Measurements from ENCODE around the gene PEAR1.

PEAR1 gene, protein sequence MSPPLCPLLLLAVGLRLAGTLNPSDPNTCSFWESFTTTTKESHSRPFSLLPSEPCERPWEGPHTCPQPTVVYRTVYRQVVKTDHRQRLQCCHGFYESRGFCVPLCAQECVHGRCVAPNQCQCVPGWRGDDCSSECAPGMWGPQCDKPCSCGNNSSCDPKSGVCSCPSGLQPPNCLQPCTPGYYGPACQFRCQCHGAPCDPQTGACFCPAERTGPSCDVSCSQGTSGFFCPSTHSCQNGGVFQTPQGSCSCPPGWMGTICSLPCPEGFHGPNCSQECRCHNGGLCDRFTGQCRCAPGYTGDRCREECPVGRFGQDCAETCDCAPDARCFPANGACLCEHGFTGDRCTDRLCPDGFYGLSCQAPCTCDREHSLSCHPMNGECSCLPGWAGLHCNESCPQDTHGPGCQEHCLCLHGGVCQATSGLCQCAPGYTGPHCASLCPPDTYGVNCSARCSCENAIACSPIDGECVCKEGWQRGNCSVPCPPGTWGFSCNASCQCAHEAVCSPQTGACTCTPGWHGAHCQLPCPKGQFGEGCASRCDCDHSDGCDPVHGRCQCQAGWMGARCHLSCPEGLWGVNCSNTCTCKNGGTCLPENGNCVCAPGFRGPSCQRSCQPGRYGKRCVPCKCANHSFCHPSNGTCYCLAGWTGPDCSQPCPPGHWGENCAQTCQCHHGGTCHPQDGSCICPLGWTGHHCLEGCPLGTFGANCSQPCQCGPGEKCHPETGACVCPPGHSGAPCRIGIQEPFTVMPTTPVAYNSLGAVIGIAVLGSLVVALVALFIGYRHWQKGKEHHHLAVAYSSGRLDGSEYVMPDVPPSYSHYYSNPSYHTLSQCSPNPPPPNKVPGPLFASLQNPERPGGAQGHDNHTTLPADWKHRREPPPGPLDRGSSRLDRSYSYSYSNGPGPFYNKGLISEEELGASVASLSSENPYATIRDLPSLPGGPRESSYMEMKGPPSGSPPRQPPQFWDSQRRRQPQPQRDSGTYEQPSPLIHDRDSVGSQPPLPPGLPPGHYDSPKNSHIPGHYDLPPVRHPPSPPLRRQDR

DNA sequence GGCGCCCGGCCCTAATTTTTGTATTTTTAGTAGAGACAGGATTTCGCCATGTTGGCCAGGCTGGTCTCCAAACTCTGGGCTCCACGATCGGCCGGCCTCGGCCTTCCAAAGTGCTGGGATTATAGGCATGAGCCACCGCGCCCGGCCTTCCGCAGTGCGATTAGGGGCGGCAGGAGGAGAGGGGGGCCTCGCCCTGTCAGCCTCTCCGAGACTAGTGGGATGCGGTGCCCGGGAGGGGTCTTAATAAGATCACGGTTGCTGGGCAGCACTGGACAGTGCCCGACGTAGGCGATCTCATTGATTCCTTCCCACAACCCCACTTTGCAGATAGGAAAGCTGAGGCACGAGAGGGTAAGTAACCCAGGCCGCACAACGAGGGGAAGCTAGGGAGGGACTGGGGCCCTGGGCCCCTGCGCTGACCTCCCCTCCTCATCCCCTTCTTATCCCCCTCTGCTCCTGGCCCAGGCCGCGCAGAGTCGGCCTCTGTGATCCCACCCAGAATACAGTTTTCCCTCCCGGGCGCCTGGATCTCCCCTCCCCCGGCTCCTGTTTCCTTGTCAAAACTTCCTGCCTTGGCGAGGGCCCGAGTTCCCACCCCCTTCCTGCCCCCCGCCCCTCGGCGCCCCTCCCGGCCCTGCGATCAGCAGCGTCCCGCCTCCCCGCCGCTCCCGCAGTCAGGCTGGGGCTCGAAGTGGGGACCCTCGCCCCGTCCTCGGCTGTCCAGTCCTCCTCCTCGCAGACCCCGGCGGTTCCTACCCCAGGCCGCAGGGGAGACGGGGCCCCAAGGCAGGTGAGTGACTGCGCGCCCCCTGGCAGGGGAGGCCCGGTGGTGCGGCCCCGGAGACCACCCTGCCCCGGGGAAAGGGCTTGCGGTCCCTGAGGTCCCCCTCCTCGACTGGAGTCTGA lies at the start of gene PEAR1:
Gene PEAR1, plus strand, starts transcription at position 671 of the 906 bp plus-strand sequence. CDS start 10,209 bp downstream, outside the sequence.
- DNase-seq (ENCODE audit: low read depth in 1 of 2, low spot score in 1 of 2), result no peak

DNA sequence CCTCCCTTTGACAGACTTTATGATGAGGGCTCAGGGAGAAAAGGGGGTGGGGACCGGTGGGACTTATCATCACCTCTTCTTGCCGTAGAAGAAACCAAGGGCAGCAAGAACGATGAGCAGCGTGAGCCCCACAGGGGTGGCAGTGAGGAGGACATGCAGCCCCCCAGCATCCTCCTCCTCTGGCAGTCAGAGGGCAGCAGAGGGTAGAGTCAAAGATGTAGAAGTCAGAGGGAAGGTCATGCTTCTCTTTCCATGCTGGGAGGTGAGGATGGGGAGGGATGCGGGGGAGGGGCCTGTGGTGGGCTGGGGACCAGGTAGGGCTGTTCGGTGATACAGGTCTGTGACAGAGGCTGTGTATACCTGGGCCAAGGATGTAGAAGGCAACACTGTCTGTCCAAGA lies 49.4 kb upstream of the PEAR1 start:
- DNase-seq (ENCODE audit: low read depth in 1 of 2, low spot score in 1 of 2), result no peak

DNA sequence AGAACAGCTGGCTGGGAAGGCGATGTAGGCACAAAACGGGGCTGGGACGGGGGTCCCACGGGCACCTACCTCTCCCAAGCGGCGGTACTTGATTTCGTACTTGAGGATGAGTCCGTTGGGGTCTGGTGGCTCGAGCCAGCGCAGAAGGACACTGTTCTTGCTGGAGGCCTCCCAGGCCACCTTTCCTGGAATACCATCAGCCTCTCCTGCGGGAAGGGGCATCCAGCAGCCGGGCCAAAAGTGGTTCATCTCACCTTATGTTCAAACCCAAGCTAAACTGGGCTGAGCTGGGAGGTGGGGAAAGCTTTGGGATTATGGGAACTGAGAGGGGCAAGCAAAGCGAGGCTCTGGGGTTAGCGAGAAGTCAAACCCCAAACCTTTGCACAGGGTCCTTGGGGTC lies 48.9 kb upstream of the PEAR1 start:
- DNase-seq (ENCODE audit: low read depth in 1 of 2, low spot score in 1 of 2), result no peak

DNA sequence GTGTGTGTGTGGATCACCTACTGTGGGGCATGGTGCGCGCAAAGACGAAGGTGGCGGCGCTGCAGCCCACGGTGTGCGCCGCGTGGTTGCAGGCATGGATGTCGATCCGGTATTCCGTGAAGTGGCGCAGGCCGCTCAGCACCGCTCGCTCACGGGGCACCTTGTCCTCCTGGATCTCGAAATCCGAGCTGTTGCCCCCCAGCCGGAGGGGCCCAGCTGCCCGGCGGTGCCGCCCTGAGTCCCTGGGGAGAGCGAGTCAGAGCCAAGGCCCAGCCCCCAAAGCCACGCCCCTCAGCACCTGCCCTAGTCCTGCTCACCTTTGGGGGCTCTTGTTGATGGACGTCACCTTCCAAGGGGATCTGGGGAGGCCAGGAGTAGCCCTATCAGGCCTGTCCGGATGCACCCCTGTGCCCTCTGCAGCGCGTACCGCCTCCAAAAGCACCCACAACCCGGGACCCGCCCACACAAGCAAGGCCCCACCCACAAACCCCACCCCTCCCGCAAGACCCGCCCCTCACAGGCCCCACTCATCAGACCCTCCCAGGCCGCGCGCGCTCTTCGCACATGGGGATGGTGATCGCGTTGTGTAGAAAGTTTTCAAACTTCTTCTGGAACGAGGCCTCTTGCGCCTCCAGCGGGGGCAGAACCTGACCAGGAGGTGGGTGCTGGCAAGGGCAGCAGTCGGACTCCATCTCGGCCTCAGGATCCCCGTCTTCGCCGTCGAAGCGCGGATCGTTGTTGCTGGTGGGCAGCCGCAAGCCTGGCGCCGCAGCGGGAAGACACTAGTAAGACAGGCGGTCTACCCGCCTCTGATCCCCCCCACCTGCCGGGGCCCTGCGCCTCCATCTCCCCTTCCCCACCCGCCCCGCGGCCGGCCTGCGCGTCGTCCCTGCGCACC lies 48.2 kb upstream of the PEAR1 start:
- no peak for DNase-seq (ENCODE audit: low read depth in 1 of 2, low spot score in 1 of 2)

DNA sequence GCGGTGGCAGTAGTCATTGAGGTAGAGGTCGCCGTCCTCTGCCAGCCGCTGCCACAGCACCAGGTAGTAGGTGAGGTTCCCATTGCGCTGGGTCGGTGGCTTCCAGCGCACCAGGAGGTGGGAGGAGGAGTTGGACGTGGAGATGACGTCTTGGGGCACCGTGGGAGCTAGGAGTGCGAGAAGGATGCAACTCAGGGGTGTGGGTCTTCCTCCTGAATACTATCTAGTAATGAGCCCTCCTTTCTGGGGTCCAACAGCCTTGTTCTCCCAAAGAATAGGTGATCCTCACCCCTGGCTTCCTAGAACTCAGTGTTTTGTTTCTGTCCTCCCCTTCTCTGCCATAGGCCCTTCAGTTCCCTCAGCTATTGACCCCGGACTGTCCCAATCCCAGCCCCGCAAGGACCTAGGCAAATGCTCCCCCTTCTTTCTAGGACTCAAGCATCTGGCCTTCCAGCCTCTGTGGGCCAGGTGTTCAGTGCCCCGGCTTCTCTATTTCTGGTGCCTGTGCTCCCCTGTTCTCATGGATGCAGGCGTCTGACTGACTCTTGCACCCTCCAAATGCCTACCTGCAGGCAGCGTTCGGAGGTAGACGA lies 47.5 kb upstream of the PEAR1 start:
- no peak for DNase-seq (ENCODE audit: low read depth in 1 of 2, low spot score in 1 of 2)

DNA sequence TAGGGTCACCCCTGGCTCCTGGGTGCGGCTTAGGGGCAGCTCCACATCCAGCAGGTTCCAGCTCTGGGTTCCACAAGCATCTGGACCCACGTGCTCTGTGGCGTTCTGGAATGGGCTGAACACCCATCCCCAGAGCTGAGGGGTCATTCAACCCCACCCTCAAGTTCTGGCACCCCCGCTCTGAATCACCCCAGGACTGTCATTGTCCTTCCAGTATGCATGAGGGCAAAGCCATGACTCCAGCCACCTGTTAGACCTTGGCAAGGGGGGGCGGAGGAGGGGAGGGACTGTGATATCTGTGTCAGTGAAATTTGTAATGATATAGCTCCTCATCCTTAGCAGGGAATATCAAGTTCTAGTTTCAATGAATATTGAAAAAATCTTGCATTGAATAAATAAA lies 46.9 kb upstream of the PEAR1 start:
- DNase-seq (ENCODE audit: low read depth in 1 of 2, low spot score in 1 of 2), result no peak

DNA sequence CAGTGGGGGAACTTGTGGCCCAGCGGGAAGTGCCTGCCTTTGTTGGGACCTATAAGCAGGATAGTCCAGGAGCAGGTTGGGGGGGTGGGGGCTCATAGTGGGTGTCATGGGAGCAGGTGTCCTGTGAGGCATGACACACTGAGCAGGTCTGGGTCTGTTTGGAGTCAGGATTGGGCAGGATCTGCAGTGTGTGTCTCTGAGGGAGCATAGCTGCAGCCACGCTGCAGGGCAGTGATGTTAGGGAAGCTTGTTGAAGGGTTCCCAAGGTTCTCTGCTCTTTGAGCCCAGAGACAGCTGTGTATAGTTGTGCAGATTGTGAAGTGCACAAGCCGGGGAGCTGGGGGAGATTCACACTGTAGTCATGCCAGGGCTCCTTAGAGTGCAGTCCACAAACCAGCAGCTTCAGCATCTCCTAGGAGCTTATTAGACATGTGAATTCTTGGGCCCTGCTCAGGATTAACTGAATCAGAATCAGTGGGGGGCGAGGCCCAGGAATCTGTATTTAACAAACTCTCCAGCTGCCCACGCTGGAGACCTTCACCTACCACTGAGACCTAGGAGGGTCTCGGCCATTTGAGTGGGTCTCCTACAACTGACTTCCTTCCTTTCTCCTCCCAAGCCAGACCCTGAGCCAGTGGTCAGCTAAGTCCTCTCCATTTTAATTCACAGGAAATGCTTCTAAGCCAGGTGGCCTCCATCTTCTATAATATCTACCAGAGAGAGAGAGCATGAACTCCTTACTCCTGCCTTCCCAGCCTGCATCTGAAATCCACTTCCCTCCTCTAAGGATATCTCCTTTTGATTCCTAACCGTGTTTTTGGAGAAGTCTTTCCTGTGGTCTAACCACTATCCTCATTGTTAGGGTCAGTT lies 45.7 kb upstream of the PEAR1 start:
- DNase-seq (ENCODE audit: low read depth in 1 of 2, low spot score in 1 of 2), result no peak

DNA sequence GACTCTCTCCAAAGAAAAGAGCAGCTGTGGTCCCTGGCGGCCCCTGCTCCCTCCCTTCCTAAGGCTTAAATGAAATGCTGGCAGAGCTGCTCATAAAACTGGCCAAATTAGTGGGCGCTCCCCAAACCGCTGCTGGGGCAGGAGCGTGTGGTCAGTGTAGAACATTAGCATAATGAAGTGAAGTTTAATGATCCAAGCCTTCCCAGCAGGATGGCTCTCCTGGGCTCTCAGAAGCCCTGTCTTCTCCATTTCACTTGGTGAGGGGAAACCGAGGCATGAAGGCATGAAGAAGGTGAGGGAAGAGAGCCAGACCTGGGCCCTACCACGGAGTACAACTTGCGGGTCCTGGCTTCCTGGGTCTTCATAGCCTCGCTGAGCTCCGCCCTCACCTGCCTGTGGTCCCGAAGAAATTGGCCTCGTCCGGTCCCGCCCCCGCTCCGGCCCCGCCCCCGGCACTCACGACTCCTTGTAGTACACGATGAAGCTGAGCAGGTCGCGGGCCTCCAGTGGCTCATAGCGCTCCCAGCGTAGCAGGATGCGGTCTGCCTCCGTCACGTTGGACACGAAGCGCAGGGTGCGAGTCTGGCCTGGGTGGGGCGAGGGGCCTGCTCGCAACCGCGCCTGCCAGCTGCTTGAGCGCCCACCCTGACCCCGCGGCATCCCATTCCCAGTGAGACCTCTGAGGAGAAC lies 44.9 kb upstream of the PEAR1 start:
- peak; percentile 18 to 41 for DNase-seq (ENCODE audit: low read depth in 1 of 2, low spot score in 1 of 2)

DNA sequence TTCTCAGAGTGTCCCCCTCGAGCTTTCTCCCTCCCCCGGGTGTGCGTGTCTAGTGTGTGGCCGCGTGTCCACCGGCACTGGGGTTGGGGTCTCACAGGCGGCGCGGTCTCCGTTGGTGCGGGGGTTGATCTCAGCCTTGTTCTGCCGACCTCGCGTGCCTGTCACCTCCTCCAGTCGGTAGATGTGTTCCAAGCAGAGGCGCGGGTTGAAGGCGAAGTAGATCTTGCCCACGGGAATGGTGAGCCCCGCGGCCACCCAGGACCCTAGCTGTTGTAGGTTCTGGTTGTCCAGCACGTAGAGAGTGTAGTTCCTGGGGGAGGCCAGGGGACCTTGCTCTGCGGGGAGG lies 44.4 kb upstream of the PEAR1 start:
- no peak for DNase-seq (ENCODE audit: low read depth in 1 of 2, low spot score in 1 of 2)

DNA sequence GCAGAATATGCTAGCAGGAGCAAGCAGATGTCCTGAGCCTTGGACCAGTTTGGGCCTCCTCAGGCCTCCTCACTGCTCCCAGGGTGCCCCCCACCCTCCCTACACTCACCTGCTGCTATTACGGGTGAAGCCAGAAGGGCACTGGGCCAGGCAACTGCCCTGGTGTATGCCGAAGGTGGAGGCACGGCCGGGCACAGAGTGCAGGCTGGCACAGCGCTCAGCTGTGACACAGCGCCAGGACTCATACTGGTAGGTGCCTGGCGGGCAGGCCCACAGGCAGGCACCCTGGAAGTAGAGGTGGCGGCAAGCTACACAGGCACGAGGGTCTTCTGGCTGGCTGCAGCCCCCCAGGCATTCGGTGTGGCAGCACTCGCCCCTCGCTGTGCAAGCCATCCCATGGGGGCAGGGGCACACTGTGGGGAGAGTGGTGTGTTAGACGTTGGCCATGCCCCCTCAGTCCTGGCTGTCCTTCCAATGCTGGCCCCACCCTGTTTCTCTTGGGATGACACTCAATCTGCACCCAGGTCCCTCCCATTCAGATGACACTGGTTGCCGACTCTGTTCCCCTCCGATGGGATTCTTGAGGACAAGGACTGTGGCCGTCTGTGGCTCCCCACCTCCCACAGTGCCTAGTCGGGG lies 41.6 kb upstream of the PEAR1 start:
- DNase-seq (ENCODE audit: low read depth in 1 of 2, low spot score in 1 of 2), result no peak

DNA sequence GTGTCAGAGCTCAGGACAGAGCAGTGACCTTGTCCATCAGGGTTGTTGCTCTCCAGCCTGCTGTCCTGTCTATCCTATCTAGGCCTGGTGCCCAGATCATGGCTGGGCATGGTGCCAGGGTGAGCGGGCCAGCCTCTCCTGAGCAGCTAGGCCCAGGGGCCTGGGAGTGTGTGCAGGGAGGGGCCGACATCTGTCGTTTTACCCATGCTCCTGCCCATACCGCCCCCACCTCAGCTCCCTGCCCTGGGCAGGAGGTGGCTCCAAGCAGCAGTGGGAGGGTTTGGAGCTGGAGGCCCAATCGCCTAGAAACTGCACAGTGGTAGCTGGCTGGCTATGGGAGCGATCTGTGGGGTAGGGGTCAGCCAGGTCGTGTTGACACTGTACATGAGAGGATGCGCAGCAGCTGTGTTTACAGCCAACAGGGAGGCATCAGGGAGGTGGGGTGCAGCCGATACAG lies 41.1 kb upstream of the PEAR1 start:
- DNase-seq (ENCODE audit: low read depth in 1 of 2, low spot score in 1 of 2), result no peak

DNA sequence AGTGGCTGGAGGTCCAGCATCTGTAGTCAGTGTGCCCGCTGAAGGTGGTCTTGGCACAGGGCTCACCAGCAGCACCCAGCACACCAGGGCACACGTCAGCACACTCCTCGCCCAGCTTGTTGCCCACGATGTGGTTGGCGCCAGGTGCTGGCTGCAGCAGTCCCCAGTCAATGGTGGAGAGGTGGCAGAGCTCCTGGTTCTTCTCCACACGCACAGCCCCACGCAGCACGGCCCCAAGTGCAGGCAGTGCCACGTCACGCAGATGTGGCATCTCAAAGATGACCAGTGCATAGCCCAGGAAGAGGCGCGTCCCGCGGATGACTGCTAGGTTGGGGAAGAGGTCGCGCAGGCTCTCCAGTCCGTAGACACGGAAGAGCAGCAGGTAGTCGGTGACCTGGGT lies 39.8 kb upstream of the PEAR1 start:
- DNase-seq (ENCODE audit: low read depth in 1 of 2, low spot score in 1 of 2), result no peak

DNA sequence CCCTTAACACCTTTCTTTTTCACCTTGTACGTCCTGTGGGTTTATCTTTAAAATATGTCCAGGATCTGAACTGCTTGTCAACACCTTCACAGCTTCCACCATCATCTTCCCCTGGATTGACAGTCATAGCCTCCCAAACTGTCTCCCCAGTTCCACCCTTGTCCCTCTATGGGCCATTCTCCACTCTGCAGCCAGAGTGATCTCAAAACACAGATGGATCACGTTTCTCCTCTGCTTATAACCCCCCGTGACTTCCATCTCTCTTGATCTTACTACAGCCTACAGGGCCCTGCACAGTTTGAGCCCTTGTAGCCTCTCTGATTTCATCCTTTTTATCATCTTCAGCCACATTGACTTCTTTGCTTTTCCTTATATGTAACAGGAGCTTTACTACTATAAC lies 38.9 kb upstream of the PEAR1 start:
- DNase-seq (ENCODE audit: low read depth in 1 of 2, low spot score in 1 of 2), result no peak

DNA sequence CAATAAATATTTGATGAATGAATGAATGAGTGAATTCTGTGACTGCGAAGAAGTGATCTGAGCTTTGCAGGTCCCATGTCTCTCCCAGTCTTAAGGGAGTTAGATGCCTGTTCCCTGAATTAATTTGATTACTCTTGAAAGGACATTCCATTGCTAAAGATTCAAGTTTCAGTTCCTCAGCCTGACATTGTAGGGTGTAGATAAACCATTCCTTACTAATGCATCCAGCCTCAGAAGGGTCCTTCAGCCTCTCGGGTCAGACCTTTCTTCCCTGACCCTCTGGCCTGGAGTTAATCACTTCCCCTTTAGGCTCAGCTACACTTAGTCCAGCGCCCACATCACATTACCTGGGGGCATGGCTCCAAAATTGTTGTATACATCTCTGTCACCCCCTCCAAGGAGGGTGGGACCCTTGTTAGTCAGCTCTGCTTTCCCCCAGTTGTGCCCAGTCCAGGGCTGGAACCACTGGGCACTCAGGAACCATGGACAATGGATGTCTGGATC lies 37.2 kb upstream of the PEAR1 start:
- DNase-seq (ENCODE audit: low read depth in 1 of 2, low spot score in 1 of 2), result no peak

DNA sequence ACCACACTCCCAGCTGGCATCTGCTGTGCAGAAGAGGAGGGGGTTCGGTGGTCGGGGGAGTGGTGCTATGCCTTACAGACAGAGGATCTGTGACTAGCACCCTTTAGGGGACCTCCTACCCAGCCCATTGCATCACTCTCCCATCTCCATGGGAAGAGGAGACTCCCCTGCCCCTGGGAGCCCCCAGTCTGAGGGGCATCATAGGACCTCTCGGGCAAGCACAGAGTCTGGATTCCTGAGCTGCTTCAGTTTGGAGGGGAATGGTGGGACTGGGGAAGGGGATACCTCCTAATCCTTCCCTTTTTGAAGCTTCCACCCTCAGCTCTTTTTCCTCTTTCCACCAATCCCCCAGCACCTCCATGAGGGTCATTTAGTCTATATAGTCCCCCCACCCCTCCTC lies 36.0 kb upstream of the PEAR1 start:
- DNase-seq (ENCODE audit: low read depth in 1 of 2, low spot score in 1 of 2), result no peak

DNA sequence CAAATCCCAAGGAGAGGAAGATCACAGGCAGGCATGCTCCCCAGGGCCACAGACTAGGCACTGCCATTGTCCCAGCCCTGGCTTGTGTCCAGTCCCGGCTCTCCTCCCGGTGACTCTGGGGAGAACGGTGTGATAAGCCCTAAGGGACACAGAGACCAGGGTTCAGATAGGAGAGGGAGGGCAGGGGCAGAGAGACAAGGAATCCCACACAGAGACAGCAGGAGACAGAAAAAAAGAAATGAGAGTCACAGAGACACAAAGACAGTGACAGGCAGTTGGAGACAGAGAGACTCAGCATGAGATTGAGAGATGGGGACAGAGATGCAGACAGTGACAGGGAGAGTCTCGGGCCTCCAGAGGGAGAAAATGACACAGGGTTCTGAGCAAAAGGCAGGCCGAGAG lies 35.0 kb upstream of the PEAR1 start:
- DNase-seq (ENCODE audit: low read depth in 1 of 2, low spot score in 1 of 2), result no peak

DNA sequence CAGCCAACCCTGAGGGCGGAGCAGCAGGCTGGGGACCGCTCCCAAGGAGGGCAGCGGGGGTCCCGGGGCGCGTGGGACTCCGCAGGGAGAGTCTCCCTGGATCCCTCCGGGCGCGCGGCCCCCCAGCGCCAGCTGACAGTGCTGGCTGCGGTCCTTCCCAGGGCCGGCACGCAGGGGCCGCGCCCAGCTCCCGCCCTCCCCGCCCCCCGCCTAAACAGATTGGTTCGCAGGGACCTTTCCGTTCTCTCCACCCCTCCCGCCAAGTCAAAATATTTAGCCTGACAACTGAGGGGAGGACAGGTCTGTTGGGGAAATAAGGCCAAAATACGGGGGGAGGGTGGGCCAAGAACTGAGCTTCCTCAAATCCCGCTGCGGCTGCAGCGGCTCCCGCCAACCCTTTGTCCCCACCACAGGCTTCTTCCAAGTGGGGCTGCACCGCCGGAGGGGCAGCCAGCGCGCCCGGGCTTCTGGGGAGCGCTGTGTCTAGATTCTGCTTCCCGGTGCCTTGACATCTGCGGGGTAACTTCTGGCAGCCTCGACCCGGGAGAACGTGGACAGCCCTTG lies 34.5 kb upstream of the PEAR1 start, which contains the start of gene INSRR:
Gene INSRR, minus strand, starts transcription at position 159 of the 564 bp plus-strand sequence. CDS start 496 bp downstream, outside the sequence.
- no peak for DNase-seq (ENCODE audit: low read depth in 1 of 2, low spot score in 1 of 2)

Measured in activated CD4-positive, alpha-beta T cell treated with anti-CD3 and anti-CD28 coated beads, Interleukin-2, amount 50 U/mL, for 24 hours (primary cell).